HG03520 (cell line): ENCODE results near the gene PLGLB1.
"Not testable (repeated sequence)": the region's sequence is repeated elsewhere in the genome, so short reads cannot be mapped to it uniquely, and the experiment has no call there.

Experiments
- ATAC-seq: cut with Tn5 transposase; IDR thresholded peaks from one replicate; pipeline ENCODE4 v1.9.1; 2021; ENCODE audit warnings: mild to moderate bottlenecking, moderate library complexity; ENCODE audit not compliant: unreplicated experiment

PLGLB1 gene

DNA sequence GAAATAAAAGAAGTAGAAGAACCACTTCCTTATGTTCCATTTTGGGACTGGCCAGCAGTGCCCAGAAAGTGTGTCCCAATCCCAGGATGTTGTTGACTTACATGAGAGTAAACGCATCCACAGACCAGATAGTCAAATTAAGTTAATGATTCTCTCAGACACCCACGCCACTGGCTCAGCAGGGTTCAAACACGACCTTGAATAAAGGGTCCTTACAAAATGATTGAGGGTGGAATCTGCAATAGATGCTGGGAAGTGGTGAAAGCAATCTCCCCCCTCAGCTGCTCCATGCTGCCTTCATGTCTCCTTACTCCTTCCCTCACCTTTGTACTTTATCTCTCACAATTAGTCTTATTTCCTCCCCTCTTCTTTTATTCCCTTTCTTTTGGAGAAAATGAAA, at the start of gene PLGLB1:
Gene PLGLB1 (minus strand): TSS at position 101 of the 400 bp plus-strand sequence. CDS start 61 bp downstream, at position 40.
- ATAC-seq: not testable (repeated sequence)

DNA sequence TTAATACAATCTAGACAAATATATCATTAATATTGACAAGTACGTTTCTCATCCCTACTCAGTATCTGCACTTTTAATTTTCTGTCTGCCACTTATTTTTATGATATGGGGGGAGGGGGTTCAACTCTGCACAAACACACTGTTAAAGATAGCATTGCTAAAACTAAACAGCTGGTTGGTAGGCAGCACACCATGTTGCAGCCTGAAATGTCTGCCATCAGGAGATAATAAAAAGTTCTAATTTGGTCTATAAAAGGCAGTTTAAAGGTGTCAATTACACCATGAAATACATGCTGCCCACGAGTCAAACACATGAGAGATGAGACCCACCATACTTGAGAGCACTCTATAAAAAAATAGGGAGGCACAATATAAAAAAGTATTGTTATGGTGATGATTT, 42.7 kb upstream of the PLGLB1 start:
- not testable (repeated sequence) for ATAC-seq

DNA sequence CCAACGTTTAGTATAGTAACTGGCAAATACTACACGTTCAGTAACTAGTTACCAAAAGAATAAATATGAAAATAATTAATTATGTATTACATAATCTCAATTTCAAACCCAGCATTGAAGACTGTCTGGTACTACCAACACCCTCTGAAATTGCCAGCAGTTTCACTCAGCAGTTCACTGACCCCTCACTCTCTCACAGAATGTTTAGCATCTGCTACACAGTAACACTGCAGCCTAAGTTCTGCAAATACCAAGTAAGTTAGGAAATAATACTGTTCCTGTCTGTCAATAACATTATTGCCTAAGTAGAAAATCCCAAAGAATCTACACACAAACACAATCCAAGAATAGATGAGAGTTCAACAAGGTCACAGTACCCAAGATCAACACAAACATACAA, 41.8 kb upstream of the PLGLB1 start:
- ATAC-seq: not testable (repeated sequence)

DNA sequence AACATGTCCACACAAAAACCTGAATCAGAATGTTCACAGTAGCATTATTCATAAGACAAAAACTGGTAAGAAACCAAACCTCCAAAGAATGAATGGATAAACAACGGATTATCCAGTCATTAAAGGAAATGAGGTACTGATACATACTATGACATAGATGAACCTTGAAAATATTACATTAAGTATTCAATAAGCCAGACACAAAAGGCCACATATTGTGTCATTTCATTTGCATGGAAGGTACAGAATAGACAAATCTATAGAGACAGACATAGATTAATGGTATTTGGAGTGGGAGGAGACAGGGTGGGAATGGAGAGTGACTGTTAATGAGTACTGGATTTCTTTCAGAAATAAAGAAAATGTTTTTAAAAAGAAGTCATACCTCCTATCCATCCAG, 39.9 kb upstream of the PLGLB1 start:
- ATAC-seq: not testable (repeated sequence)

DNA sequence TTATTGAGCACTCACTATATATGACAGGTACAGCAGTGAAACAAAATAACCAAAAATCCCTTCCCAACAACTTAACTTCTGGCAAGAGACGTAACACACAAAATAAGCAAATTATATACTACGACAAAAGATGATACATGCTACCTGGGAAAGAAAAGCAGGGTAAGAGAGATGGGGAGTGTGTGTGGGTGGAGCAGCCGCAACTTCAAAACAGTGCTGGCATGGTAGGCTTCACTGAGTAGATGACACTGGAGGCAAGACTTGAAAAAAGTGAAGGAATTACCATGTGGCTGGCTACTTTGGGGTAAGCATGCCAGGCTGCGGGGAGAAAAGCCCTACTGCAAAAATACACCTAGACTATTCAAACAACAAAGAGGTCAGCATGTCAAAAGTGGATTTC, 36.0 kb upstream of the PLGLB1 start:
- not testable (repeated sequence) for ATAC-seq

DNA sequence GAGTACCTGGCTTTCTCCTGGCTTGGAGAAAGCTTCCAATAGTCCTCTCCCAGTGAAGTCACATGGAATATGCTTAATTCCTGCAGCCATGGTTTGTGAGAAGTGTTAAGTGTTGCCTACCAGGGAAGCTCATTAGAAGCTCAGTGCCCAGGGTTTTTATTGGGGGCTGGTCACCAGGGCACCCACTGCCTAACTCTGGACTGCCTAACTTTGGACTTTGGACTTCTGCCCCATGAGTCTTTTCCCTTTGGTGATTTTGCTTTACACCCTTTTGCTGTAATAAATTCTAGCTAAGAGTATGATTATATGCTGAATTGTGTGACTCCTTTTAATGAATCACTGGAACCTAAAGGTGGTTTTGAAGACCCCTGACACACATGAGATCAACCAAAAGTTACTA, 35.2 kb upstream of the PLGLB1 start:
- ATAC-seq: not testable (repeated sequence)

DNA sequence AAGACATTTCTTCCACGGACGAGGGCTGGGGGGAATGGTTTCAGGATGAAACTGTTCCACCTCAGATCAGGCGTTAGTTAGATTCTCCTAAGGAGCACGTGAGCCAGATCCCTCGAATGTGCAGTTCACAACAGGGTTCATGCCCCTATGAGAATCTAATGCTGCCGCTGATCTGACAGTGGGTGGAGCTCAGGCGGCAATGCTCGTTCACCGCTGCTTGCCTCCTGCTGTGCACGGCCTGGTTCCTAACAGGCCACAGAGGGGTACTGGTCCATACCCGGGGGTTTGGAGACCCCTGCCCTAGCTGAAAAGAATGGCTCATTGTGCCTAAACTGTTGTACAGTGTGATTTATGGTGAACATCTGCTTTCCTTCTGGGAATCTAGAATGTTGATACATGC, 34.8 kb upstream of the PLGLB1 start:
- ATAC-seq: not testable (repeated sequence)

DNA sequence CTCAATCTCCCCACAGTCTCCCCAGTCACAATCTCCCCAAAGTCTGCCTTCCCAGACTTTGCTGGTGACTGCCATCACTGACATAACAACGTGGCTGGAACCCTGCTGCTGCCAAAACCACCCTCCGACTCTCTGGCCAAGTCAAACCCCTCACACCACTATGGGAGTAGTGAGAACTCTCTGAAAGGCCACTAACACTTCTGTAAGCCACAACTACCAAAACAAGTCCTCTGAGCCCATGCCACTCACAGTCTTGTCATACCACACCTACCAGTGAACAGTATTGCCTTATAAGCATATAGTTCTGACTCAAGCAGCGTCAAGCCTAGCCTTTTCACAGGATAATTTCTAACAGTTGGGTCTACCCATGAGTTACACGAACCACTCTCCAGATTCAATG, 32.7 kb upstream of the PLGLB1 start:
- ATAC-seq: not testable (repeated sequence)

DNA sequence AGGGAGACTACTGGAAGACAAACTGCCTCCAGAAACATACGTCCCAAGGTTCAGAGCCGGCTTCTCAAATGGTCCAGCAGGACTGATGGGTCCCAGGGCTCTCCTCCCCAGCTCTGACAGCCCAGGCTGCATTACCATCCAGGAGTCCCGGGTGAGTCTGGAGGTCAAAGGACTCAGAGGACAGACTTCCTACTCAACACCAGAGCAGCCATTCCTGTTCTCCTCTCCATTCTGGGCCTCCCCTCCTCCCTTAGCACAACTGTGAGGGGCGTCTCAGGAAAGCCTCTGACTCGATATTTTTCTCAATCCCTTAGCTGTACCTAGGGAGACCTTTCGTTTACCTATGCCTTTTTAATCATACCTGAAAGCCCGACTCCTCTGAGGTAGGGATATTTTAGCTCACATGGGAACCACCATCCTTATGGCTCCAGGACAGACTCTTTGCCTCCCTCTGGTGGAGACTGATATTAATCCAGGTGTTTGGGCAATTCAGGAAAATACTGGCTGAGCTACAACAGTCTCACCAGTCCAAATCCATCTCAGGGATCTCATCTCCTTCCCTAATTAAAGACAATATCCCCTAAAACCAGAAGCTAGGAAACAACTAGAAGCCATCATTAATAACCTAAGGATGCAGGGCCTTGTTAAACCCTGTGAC, 19.8 kb upstream of the PLGLB1 start:
- not testable (repeated sequence) for ATAC-seq

DNA sequence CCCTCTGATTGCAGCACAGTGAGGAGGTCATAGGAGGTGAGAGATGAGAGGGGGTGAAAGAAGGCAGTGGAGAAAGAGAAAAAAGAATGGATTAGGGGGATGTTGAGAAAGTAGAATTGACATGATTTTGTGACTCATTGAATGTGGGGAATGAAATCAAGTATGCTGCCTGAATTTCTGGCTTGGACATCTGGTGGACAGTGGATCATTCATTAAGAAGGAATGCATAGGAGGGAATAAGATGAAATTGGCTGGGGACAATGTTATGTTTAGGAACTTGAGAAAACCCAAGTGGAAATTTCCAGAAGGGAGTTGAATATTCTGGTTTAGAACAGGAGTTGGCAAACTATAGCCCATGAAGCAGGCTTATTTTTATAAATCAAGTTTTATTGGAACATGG, 7.0 kb upstream of the PLGLB1 start:
- not testable (repeated sequence) for ATAC-seq

DNA sequence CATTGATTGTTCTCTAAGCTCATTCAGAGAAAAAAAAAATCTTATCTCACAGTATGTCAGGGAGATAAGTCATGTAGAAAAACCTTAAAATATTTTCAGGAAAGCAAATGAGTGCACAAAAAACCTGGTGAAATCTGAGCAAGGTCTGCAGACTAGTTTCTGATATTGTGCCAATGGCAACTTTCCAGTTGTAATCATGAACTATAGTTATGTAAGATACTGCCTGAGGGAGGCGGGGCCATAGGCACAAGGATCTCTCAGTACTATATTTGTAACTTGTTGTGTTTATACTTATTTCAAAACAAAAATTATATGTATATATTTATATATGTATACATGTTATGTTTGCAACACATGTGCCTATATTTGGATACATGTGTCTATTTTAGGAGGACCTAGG, 5.2 kb upstream of the PLGLB1 start:
- not testable (repeated sequence) for ATAC-seq

DNA sequence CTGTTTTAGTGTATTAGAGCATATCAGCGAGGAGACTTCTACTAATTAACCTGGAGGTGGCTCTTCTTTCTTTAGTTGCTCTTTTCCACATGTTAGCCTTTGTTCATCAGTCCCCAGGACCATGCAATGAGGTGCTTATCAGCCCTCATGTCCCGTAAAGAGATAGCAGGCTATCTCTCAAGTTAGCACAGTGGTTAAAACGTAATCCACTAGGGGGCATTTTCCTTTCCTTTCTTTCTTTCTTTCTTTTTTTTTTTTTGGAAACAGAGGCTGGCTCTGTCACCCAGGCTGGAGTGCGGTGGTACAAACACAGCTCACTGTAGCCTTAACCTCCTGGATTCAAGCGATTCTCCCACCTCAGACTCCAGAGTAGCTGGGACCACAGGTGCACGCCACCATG, 4.3 kb upstream of the PLGLB1 start:
- ATAC-seq: not testable (repeated sequence)

DNA sequence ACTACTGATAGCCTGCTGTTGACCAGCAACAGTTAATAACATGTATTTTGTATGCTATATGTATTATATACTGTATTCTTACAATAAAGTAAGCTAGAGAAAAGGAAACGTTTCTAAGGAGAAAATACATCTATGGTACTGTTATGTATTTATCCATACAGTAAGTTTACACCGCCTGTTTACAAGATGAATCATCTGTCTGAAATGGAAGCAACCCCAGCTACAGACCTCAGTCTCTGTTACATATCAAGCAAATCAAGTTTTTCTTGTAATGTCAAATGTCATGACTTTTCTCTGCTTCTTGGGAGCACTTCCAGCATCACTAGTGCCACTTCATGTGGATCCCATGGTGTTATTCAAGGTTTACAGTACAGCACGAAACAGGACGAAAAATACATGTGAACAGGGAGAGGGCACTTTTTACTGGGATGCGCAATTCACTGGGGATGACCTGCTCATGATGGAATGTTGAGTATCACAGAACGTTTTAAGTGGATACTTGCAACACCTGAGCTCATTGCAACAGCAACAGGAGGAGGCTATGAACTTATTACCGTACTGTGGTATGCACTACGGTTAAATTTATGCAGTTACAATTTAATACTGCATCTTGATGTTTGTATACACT, 2.5 kb upstream of the PLGLB1 start:
- ATAC-seq: not testable (repeated sequence)

DNA sequence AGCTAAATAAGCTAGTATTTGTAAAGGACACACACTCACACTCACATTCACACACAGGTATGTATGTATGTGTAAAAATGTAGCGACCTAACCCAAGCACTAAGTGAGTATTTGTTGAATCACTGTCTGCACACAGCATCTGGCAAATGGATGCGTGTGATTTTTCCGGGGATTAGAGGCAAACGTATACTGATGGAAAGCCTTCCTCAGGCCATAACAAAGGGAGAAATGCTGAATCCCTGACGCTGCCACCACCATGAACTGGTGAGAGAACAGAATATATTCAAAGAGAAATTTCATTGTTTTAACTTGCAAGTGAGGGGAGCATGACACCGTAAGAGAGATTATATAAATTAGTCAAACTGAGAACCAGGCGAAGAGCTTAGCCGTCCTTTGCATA, 601 bp downstream of the PLGLB1 start:
- not testable (repeated sequence) for ATAC-seq

DNA sequence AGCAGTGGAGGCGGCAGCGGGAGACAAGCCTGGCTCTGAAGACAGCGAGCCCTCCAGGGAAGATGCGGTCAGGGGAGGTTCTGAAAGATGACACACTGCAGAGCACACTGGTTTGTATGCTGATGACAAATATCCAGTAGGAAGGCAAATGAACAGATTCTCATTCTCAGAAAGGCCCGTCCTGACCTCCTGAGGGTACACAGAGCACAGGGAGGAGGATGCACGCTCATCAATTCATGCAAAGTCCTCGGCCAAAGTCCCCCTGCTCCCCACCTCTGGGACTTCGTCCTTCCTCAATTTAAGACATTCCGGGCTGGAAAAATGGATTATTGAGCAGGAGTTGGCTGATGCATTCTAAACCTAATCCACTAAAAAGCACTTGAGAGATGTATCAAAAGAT, 2.6 kb downstream of the PLGLB1 start:
- not testable (repeated sequence) for ATAC-seq

DNA sequence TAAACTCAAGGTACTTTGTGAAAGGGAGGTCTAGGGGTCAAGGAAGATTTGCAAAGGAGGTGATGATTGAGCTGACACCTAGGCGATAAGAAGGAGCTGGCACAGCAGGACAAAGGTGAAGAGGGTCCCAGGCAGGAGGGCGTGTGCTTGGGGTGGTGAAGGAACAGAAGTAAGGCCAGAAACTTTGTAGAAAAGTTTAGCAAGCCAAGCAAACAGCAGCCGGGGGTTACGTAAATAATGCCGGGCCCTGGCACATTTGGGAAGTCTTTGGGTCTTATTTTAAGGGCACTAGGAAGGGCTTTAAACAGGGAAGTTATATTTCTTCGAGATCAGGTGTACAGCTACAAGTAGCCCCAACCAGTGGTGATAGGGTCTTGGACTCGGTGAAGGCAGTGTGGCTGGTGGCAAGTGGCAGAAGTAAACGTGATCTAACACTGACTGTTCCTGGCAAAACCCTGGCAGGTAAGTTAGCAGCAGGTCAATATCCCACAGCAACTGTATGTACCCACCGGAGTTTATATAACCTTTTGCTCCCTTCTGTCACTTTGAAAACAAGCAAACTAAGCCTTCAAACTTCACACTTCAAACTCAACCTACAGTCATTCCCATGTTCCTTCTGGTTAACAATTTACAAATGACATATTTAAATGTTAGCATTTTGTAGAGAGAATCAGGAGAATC, 7.0 kb downstream of the PLGLB1 start:
- not testable (repeated sequence) for ATAC-seq

DNA sequence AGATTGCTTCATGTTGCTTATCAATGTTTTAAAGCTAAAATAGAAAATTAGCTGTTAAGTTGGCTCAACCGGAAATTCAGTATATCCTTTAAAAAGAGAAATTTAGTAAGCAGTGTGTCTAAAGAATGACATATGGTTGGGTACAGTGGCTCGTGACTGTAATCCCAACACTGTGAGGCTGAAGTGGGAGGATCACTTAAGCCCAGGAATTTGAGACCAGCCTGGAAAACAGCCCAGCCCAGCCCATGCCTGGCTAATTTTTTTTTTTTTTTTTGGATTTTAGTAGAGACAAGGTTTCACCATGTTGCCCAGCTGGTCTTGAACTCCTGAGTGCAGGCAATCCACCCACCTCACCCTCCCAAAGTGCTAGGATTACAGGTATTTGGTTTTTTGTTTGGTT, 17.2 kb downstream of the PLGLB1 start:
- ATAC-seq: not testable (repeated sequence)
